HepG2 (cell line): ENCODE measurements around the gene RPTOR. TPM values are rescaled to one million over a fixed set of nuclear protein-coding genes. Genes with fewer than 3 reads are reported as not detected.
A peak's percentile ranks its signal among the peaks of the same experiment; 100 is the strongest.

Experiments
- ATAC-seq: fragments of 200-7000 bp; cut with Tn5 transposase; 3 replicates; pipeline ENCODE4 v1.9.1; 2020; ENCODE audit warnings: mild to moderate bottlenecking, moderate library complexity
- BruUV-seq: library from RNA; stranded (reverse); fragments of 400-500 nt; replicated peaks from 2 replicates; lab custom pipeline; 2021; lab: Mats Ljungman, UMichigan
- CTCF ChIA-PET: fragments of 300-600 bp; formaldehyde crosslinking; extraction: SDS; loops from one replicate; lab custom pipeline; 2021; ENCODE audit warnings: low total read pairs, inconsistent platforms, low intra/inter-chr PET ratio; lab: Yijun Ruan, JAX
- POLR2A ChIA-PET: fragments of 350-600 bp; sonication (Branson Sonifier 250); formaldehyde crosslinking; loops from one replicate; lab custom pipeline; 2020; ENCODE audit warnings: antibody characterized with exemption, inconsistent platforms; lab: Yijun Ruan, JAX
- DNase-seq: peaks from one replicate; pipeline ENCODE4 v3.0.0-alpha.2; 2015; ENCODE audit warnings: low spot score
- FAIRE-seq: peaks from 3 replicates; lab custom pipeline; 2011; peaks lifted over from hg19 to GRCh38; lab: Jason Lieb, UNC
- H2AFZ ChIP-seq: one replicate; pipeline ENCODE4 v1.6.1; 2011; ENCODE audit warnings: low read length, inconsistent platforms
- H3K27ac ChIP-seq: fragments of 300-600 bp; 3 replicates; pipeline ENCODE4 v1.8.0; 2011; ENCODE audit warnings: mixed run types, mild to moderate bottlenecking, mixed read lengths, low read length, inconsistent platforms; ENCODE audit not compliant: insufficient read depth; ENCODE audit errors: extremely low read length
- H3K27me3 ChIP-seq, 2 experiments: fragments of 200-600 bp in 1 of 2; 2 replicates in 1 of 2; 3 replicates in 1 of 2; pipeline versions ENCODE4 v1.6.0 to v1.8.0; 2011; ENCODE audit warnings: low read length in 2 of 2, mild to moderate bottlenecking in 2 of 2, moderate library complexity in 2 of 2, inconsistent platforms in 1 of 2; ENCODE audit not compliant: insufficient read depth in 2 of 2, control insufficient read depth in 1 of 2
- H3K36me3 ChIP-seq, 2 experiments: fragments of 200-600 bp in 1 of 2; replicated peaks in 1 of 2; 2 replicates in 1 of 2; 3 replicates in 1 of 2; pipeline versions ENCODE4 v1.5.1 to v1.8.0; 2011; ENCODE audit warnings: low read length in 2 of 2, inconsistent platforms in 1 of 2; ENCODE audit not compliant: insufficient read depth in 2 of 2, control insufficient read depth in 1 of 2
- H3K4me1 ChIP-seq: 2 replicates; pipeline ENCODE4 v1.5.1; 2012; ENCODE audit warnings: low read length, inconsistent platforms; ENCODE audit not compliant: insufficient read depth
- H3K4me2 ChIP-seq: 2 replicates; pipeline ENCODE4 v1.6.0; 2011; ENCODE audit warnings: low read depth, low read length, inconsistent platforms
- H3K4me3 ChIP-seq, 3 experiments: fragments of 200-600 bp in 1 of 3; sonication (generic), shearing (Covaris generic) in 1 of 3; replicated peaks in 1 of 3; 2 replicates each; pipeline ENCODE4 v1.5.1; 2011 to 2016; ENCODE audit warnings: low read length in 3 of 3, inconsistent platforms in 2 of 3, low read depth in 2 of 3, mild to moderate bottlenecking in 2 of 3, control low read depth in 1 of 3, mixed read lengths in 1 of 3; ENCODE audit not compliant: insufficient read depth in 1 of 3
- H3K79me2 ChIP-seq: one replicate; pipeline ENCODE4 v1.6.1; 2011; ENCODE audit warnings: low read length, inconsistent platforms; ENCODE audit not compliant: insufficient read depth
- H3K9ac ChIP-seq: 2 replicates; pipeline ENCODE4 v1.6.0; 2011; ENCODE audit warnings: mild to moderate bottlenecking, low read depth, low read length, inconsistent platforms; ENCODE audit not compliant: insufficient read depth
- H3K9me3 ChIP-seq: 2 replicates; pipeline ENCODE4 v1.5.1; 2012; ENCODE audit warnings: mild to moderate bottlenecking, low read length
- H4K20me1 ChIP-seq: 2 replicates; pipeline ENCODE4 v1.6.0; 2011; ENCODE audit warnings: inconsistent platforms, mild to moderate bottlenecking, low read length, moderate library complexity; ENCODE audit not compliant: insufficient read depth
- ARID5B ChIP-seq: IDR thresholded peaks from 2 replicates; pipeline ENCODE4 v1.4.0; 2020; ENCODE audit warnings: mild to moderate bottlenecking, missing genetic modification reagents
- BCL6 ChIP-seq: IDR thresholded peaks from 2 replicates; pipeline ENCODE4 v1.6.1; 2016; ENCODE audit warnings: missing genetic modification reagents, missing compliant biosample characterization
- CEBPZ ChIP-seq: IDR thresholded peaks from 2 replicates; pipeline ENCODE4 v1.6.1; 2012; ENCODE audit warnings: low read length, improper control_type of control experiment
- HMG20A ChIP-seq: IDR thresholded peaks from 2 replicates; pipeline ENCODE4 v1.6.1; 2016; ENCODE audit warnings: borderline replicate concordance
- HOMEZ ChIP-seq: IDR thresholded peaks from 2 replicates; pipeline ENCODE4 v1.6.1; 2016; ENCODE audit warnings: low read depth
- ISX ChIP-seq: sonication (generic); formaldehyde crosslinking; conservative IDR thresholded peaks from 2 replicates; pipeline ENCODE4 v1.5.0; 2020; ENCODE audit warnings: missing genetic modification reagents
- KDM1A ChIP-seq: IDR thresholded peaks from 2 replicates; pipeline ENCODE4 v1.6.1; 2016; ENCODE audit warnings: missing compliant biosample characterization
- NFYC ChIP-seq: IDR thresholded peaks from 2 replicates; pipeline ENCODE4 v1.6.1; 2016; ENCODE audit warnings: missing genetic modification reagents, missing compliant biosample characterization
- POGZ ChIP-seq: sonication (generic); formaldehyde crosslinking; IDR thresholded peaks from 2 replicates; pipeline ENCODE4 v1.4.0; 2020; ENCODE audit warnings: mild to moderate bottlenecking, missing genetic modification reagents
- REL ChIP-seq: sonication (generic); formaldehyde crosslinking; conservative IDR thresholded peaks from 2 replicates; pipeline ENCODE4 v1.8.0; 2022; ENCODE audit warnings: mild to moderate bottlenecking, missing genetic modification reagents, moderate library complexity
- SIX4 ChIP-seq: sonication (generic); formaldehyde crosslinking; IDR thresholded peaks from 2 replicates; pipeline ENCODE4 v1.4.0; 2020; ENCODE audit warnings: missing genetic modification reagents
- ZNF326 ChIP-seq: sonication (generic); formaldehyde crosslinking; IDR thresholded peaks from 2 replicates; pipeline ENCODE4 v1.4.0; 2020; ENCODE audit warnings: missing genetic modification reagents, borderline replicate concordance
- ZNF513 ChIP-seq: sonication (generic); formaldehyde crosslinking; conservative IDR thresholded peaks from 2 replicates; pipeline ENCODE4 v1.5.0; 2020; ENCODE audit warnings: missing genetic modification reagents
- ZNF558 ChIP-seq: sonication (generic); formaldehyde crosslinking; IDR thresholded peaks from 2 replicates; pipeline ENCODE4 v1.9.0; 2022; ENCODE audit warnings: mild to moderate bottlenecking, missing genetic modification reagents, borderline replicate concordance
- ZNF674 ChIP-seq: sonication (generic); formaldehyde crosslinking; IDR thresholded peaks from 2 replicates; pipeline ENCODE4 v1.5.0; 2020; ENCODE audit warnings: low read depth, mild to moderate bottlenecking, missing genetic modification reagents
- WGBS: methylation state at CpG from one replicate; pipeline ENCODE4 v1.1.6; 2017; ENCODE audit warnings: low lambda C conversion rate; 5-methylcytosine and 5-hydroxymethylcytosine counted together
- in situ Hi-C: cut with HindIII; loops from 2 replicates; pipeline ENCODE4 v1.10.0; 2017; ENCODE audit warnings: low pct_unique_long_range_greater_than_20kb; ENCODE audit not compliant: extremely low pct_ligation_motif_present
- intact Hi-C: fragments of 100-400 bp; cut with micrococcal nuclease; formaldehyde crosslinking; loops from one replicate; pipeline ENCODE4 v1.10.0; 2022; ENCODE audit not compliant: unreplicated experiment
- polyA plus RNA-seq, 8 experiments: library from polyadenylated mRNA; depleted of rRNA in 3 of 8; stranded (reverse) in 7 of 8; unstranded in 1 of 8; fragments of >200 nt; fragmentation: Illumina TruSeq in 4 of 8; extraction: Trizol in 4 of 8; gene quantifications; 2 replicates each; pipeline versions ENCODE4 v1.2.1 to v1.2.3, GENCODE V29; 2011 to 2016; ENCODE audit warnings: low read depth in 4 of 8, missing spikeins in 1 of 8, mixed read lengths in 1 of 8; ENCODE audit not compliant: insufficient read depth in 1 of 8
- total RNA-seq, 5 experiments: library from RNA; depleted of rRNA; stranded (reverse); fragments of >200 nt; fragmentation: Illumina TruSeq; extraction: Trizol; gene quantifications; 2 replicates each; pipeline ENCODE4 v1.2.3, GENCODE V29; 2016; ENCODE audit warnings: low read depth in 1 of 5

RPTOR gene
- total and polyA plus RNA-seq, 2 of the 13 experiments (the other 11 are each of a cell fraction or from before 2014, with no cell fraction given), result 6.6 to 25.3 TPM

GRCh38 chr17:80791758-80792284 lies 247.2 kb downstream of the RPTOR start:
- Histone ChIP-seq H3K9me3 (no peaks in the 10 kb centered on the region), H3K4me3 (no peak overlapping the region), H3K4me2 (no peak overlapping the region; the same call in none of the 2 replicates), H3K27ac (peak overlapping the region; percentile 2), H3K9ac (no peak overlapping the region), H3K4me1 (peaks cover 36% of the 10 kb centered on the region), H3K36me3 (peaks cover 14 to 37% of the 10 kb centered on the region in 2 experiments; a peak in 4 of 5 replicates), H3K79me2 (peaks cover 2% of the 10 kb centered on the region), H2AFZ (no peak overlapping the region), H4K20me1 (no peaks in the 10 kb centered on the region), H3K27me3 (no peaks in the 10 kb centered on the region)
- in situ Hi-C loops, result no loop called here
- intact Hi-C loops, result no loop called here
- ChIA-PET POLR2A (interaction anchor here (1.4 kb wide), 1 partner anchor 337 kb away, joined by 4 read pairs; no protein-coding TSS in a partner anchor), CTCF (no interaction called here)
- ATAC-seq, result peak; percentile 89
- WGBS, result 59% methylated on average over 11 of the region's 11 CpGs
- BruUV-seq, result no TSS peak
- FAIRE-seq, result peak; percentile 82
- DNase-seq, result peak; percentile 85
- peak; percentile 61 for TF ChIP-seq ARID5B (CRISPR knock-in tag)
- TF ChIP-seq REL (CRISPR knock-in tag), result no peak
- TF ChIP-seq HMG20A, result peak; percentile 49; the same call in 1 of the 2 replicates
- no peak for TF ChIP-seq SIX4 (CRISPR knock-in tag)
- TF ChIP-seq ZNF558 (CRISPR knock-in tag), result no peak
- TF ChIP-seq ZNF513 (CRISPR knock-in tag), result no peak
- TF ChIP-seq ISX (CRISPR knock-in tag), result no peak
- TF ChIP-seq HOMEZ, result peak; percentile 83
- TF ChIP-seq POGZ (CRISPR knock-in tag), result 0 out of 2 replicates have a peak, but pooled peaks have one; percentile 14
- peak; percentile 64 for TF ChIP-seq NFYC (CRISPR knock-in tag)
- TF ChIP-seq ZNF326, result no peak
- 0 out of 2 replicates have a peak, but pooled peaks have one; percentile 36 for TF ChIP-seq KDM1A (CRISPR knock-in tag)
- TF ChIP-seq BCL6 (CRISPR knock-in tag), result no peak
- no peak for TF ChIP-seq ZNF674 (CRISPR knock-in tag)
- no peak for TF ChIP-seq CEBPZ
